SK-N-SH (cell line): ENCODE measurements around the gene SLC22A13. TPM values are rescaled to one million over a fixed set of nuclear protein-coding genes. Genes with fewer than 3 reads are reported as not detected.
A peak's percentile ranks its signal among the peaks of the same experiment; 100 is the strongest.

Source experiments
- CTCF ChIA-PET: fragments of 300-600, 350-600 bp; formaldehyde crosslinking; extraction: SDS; loops from one replicate; lab custom pipeline; 2021; lab: Yijun Ruan, JAX
- POLR2A ChIA-PET: fragments of 350-600 bp; sonication (Branson Sonifier 250); formaldehyde crosslinking; extraction: SDS; loops from one replicate; lab custom pipeline; 2020; ENCODE audit warnings: antibody characterized with exemption, inconsistent platforms; lab: Yijun Ruan, JAX
- DNase-seq: peaks from one replicate; pipeline ENCODE4 v3.0.0; 2012
- H2AFZ ChIP-seq: fragments of 200-600 bp; sonication (generic); 2 replicates; pipeline ENCODE4 v1.8.1; 2016; ENCODE audit warnings: antibody characterized with exemption, mild to moderate bottlenecking, low read depth
- H3F3A ChIP-seq: fragments of 200-600 bp; sonication (generic); replicated peaks from 2 replicates; pipeline ENCODE3; 2016; ENCODE audit warnings: antibody characterized with exemption, mild to moderate bottlenecking; ENCODE audit not compliant: insufficient read depth
- H3K27ac ChIP-seq, 2 experiments: fragments of 200-500 bp in 1 of 2; fragments of 200-600 bp in 1 of 2; sonication (Bioruptor generic) in 1 of 2; sonication (generic), shearing (Covaris generic) in 1 of 2; 2 replicates each; pipeline versions ENCODE4 v1.5.1 to v1.6.1; 2014 to 2016; ENCODE audit warnings: low read depth in 2 of 2, inconsistent platforms in 1 of 2, low read length in 1 of 2, mild to moderate bottlenecking in 1 of 2, mixed read lengths in 1 of 2
- H3K27me3 ChIP-seq: fragments of 200-600 bp; sonication (generic), shearing (Covaris generic); 2 replicates; pipeline ENCODE4 v1.6.1; 2016; ENCODE audit warnings: mixed run types; ENCODE audit not compliant: insufficient read depth
- H3K36me3 ChIP-seq, 2 experiments: fragments of 200-500 bp in 1 of 2; fragments of 200-600 bp in 1 of 2; sonication (Bioruptor generic) in 1 of 2; sonication (generic) in 1 of 2; replicated peaks in 1 of 2; 2 replicates each; pipeline versions ENCODE3 to v1.5.1; 2014 to 2016; ENCODE audit warnings: low read length in 1 of 2, mild to moderate bottlenecking in 1 of 2; ENCODE audit not compliant: insufficient read depth in 2 of 2, control insufficient read depth in 1 of 2
- H3K4me1 ChIP-seq, 2 experiments: fragments of 200-500 bp in 1 of 2; fragments of 200-600 bp in 1 of 2; sonication (Bioruptor generic) in 1 of 2; sonication (generic), shearing (Covaris generic) in 1 of 2; 2 replicates each; pipeline versions ENCODE4 v1.5.1 to v1.6.1; 2014 to 2016; ENCODE audit warnings: low read depth in 1 of 2, low read length in 1 of 2, mixed run types in 1 of 2; ENCODE audit not compliant: insufficient read depth in 2 of 2, control insufficient read depth in 1 of 2
- H3K4me2 ChIP-seq: fragments of 200-600 bp; sonication (generic), shearing (Covaris generic); 2 replicates; pipeline ENCODE4 v1.6.1; 2017; ENCODE audit warnings: mixed run types
- H3K4me3 ChIP-seq, 2 experiments: fragments of 200-500 bp in 1 of 2; fragments of 200-600 bp in 1 of 2; sonication (Bioruptor generic) in 1 of 2; sonication (generic), shearing (Covaris generic) in 1 of 2; 2 replicates each; pipeline versions ENCODE4 v1.5.1 to v1.8.1; 2014 to 2016; ENCODE audit warnings: low read depth in 2 of 2, inconsistent platforms in 1 of 2, low read length in 1 of 2, mild to moderate bottlenecking in 1 of 2, mixed read lengths in 1 of 2, moderate library complexity in 1 of 2
- H3K79me2 ChIP-seq: fragments of 200-600 bp; sonication (generic); 2 replicates; pipeline ENCODE4 v1.8.1; 2017; ENCODE audit warnings: mild to moderate bottlenecking; ENCODE audit not compliant: insufficient read depth
- H3K9ac ChIP-seq: fragments of 200-600 bp; sonication (generic); 2 replicates; pipeline ENCODE4 v1.6.1; 2017; ENCODE audit warnings: mixed run types
- H3K9me2 ChIP-seq: fragments of 200-600 bp; sonication (generic); 2 replicates; pipeline ENCODE4 v1.6.1; 2017; ENCODE audit warnings: mixed run types
- H3K9me3 ChIP-seq: fragments of 200-600 bp; sonication (generic); 2 replicates; pipeline ENCODE4 v1.6.1; 2017; ENCODE audit warnings: mixed run types, mild to moderate bottlenecking, moderate library complexity
- H4K20me1 ChIP-seq: fragments of 200-600 bp; sonication (generic); 2 replicates; pipeline ENCODE4 v1.6.1; 2017; ENCODE audit warnings: mild to moderate bottlenecking, mixed run types; ENCODE audit not compliant: insufficient read depth
- CHD2 ChIP-seq: fragments of 150-350 bp; IDR thresholded peaks from 2 replicates; pipeline ENCODE4 v1.6.1; 2018; ENCODE audit warnings: low read length; ENCODE audit not compliant: partially characterized antibody
- ELF1 ChIP-seq: IDR thresholded peaks from 2 replicates; pipeline ENCODE4 v1.4.0; 2012
- EZH2phosphoT487 ChIP-seq: fragments of 200-600 bp; sonication (generic); IDR thresholded peaks from 2 replicates; pipeline ENCODE4 v1.6.1; 2017; ENCODE audit warnings: low read depth, mixed run types, mild to moderate bottlenecking, antibody characterized with exemption, moderate library complexity, borderline replicate concordance
- FOSL2 ChIP-seq: IDR thresholded peaks from 2 replicates; pipeline ENCODE4 v1.4.0; 2012; ENCODE audit warnings: low read depth, mild to moderate bottlenecking, moderate library complexity, borderline replicate concordance
- FOXJ3 ChIP-seq: sonication (generic); formaldehyde crosslinking; IDR thresholded peaks from 2 replicates; pipeline ENCODE4 v1.5.1; 2020; ENCODE audit warnings: mild to moderate bottlenecking, missing genetic modification reagents
- FOXM1 ChIP-seq: IDR thresholded peaks from 2 replicates; pipeline ENCODE4 v1.4.0; 2012; ENCODE audit warnings: low read depth, mild to moderate bottlenecking
- GABPA ChIP-seq: IDR thresholded peaks from 2 replicates; pipeline ENCODE4 v1.4.0; 2012; ENCODE audit warnings: low read depth, mild to moderate bottlenecking
- GATA2 ChIP-seq: sonication (generic); formaldehyde crosslinking; IDR thresholded peaks from 2 replicates; pipeline ENCODE4 v1.5.0; 2020; ENCODE audit warnings: mild to moderate bottlenecking, missing genetic modification reagents
- IRF3 ChIP-seq: fragments of 150-350 bp; IDR thresholded peaks from 2 replicates; pipeline ENCODE4 v1.6.1; 2016; ENCODE audit warnings: mild to moderate bottlenecking, low read depth, low read length
- JUND ChIP-seq: IDR thresholded peaks from 2 replicates; pipeline ENCODE4 v1.4.0; 2012
- MEF2A ChIP-seq: IDR thresholded peaks from 2 replicates; pipeline ENCODE4 v1.4.0; 2012; ENCODE audit warnings: low read depth, borderline replicate concordance
- MXI1 ChIP-seq: IDR thresholded peaks from 2 replicates; pipeline ENCODE4 v1.6.1; 2012; ENCODE audit warnings: mild to moderate bottlenecking, low read depth, low read length, improper control_type of control experiment
- NFIC ChIP-seq: IDR thresholded peaks from 2 replicates; pipeline ENCODE4 v1.4.0; 2012; ENCODE audit warnings: borderline replicate concordance
- NRF1 ChIP-seq: IDR thresholded peaks from 2 replicates; pipeline ENCODE4 v1.6.1; 2012; ENCODE audit warnings: low read depth, mild to moderate bottlenecking, low read length
- POLR2AphosphoS5 ChIP-seq: IDR thresholded peaks from 2 replicates; pipeline ENCODE4 v1.6.1; 2012; ENCODE audit warnings: low read depth, low read length
- RAD21 ChIP-seq: IDR thresholded peaks from 2 replicates; pipeline ENCODE4 v1.6.1; 2012; ENCODE audit warnings: mild to moderate bottlenecking, low read length
- REST ChIP-seq: IDR thresholded peaks from 2 replicates; pipeline ENCODE4 v1.6.1; 2012; ENCODE audit warnings: mild to moderate bottlenecking, low read depth, low read length, moderate library complexity
- RFX5 ChIP-seq: IDR thresholded peaks from 2 replicates; pipeline ENCODE4 v1.6.1; 2012; ENCODE audit warnings: mild to moderate bottlenecking, improper control_type of control experiment, low read length
- SIN3A ChIP-seq: IDR thresholded peaks from 2 replicates; pipeline ENCODE4 v1.6.1; 2012; ENCODE audit warnings: low read depth, mild to moderate bottlenecking, low read length, moderate library complexity, borderline replicate concordance
- SMC3 ChIP-seq: IDR thresholded peaks from 2 replicates; pipeline ENCODE4 v1.6.1; 2012; ENCODE audit warnings: low read depth, low read length, improper control_type of control experiment
- TAF1 ChIP-seq: IDR thresholded peaks from 2 replicates; pipeline ENCODE4 v1.6.1; 2012; ENCODE audit warnings: low read depth, mild to moderate bottlenecking, low read length, moderate library complexity, borderline replicate concordance
- TEAD4 ChIP-seq: IDR thresholded peaks from 2 replicates; pipeline ENCODE4 v1.4.0; 2012; ENCODE audit warnings: mild to moderate bottlenecking, borderline replicate concordance; ENCODE audit not compliant: insufficient read depth
- WGBS: methylation state at CpG from one replicate; pipeline ENCODE4 v1.1.6; 2017; ENCODE audit warnings: low lambda C conversion rate; 5-methylcytosine and 5-hydroxymethylcytosine counted together
- polyA plus RNA-seq, 3 experiments: library from polyadenylated mRNA; depleted of rRNA; stranded (reverse); fragments of >200 nt; gene quantifications; 2 replicates each; pipeline ENCODE4 v1.2.3, GENCODE V29; 2012

The SLC22A13 gene
- polyA plus RNA-seq, 1 of the 3 experiments (the other 2 are of a cell fraction), result 0.08 TPM

- 31% methylated on average over 3 of the region's 5 CpGs for WGBS
- Histone ChIP-seq H3K79me2 (no peaks in the 10 kb centered on the region), H3K4me2 (no peak overlapping the region), H2AFZ (no peak overlapping the region), H3K4me1 (peaks cover 0 to 22% of the 10 kb centered on the region in 2 experiments; a peak in 1 of 4 replicates), H3K9me3 (no peaks in the 10 kb centered on the region), H3K4me3 (no peak overlapping the region), H3K27ac (peak overlapping the region in 1 of 2 experiments; percentile 34; a peak in 1 of 4 replicates), H3K9ac (no peak overlapping the region), H3F3A (no peaks in the 10 kb centered on the region), H3K9me2 (no peaks in the 10 kb centered on the region), H3K27me3 (no peaks in the 10 kb centered on the region; the same call in 1 of the 2 replicates), H3K36me3 (no peaks in the 10 kb centered on the region), H4K20me1 (no peaks in the 10 kb centered on the region)
- TF ChIP-seq RFX5 (no peak), FOXM1 (no peak), GABPA (no peak), SIN3A (no peak), FOXJ3 (no peak), ELF1 (no peak), TEAD4 (no peak), TAF1 (no peak), FOSL2 (no peak)
- ChIA-PET CTCF (interaction anchor here (0.8 to 3.5 kb wide), 5 partner anchors 14 to 165 kb away, joined by 3 to 15 read pairs (median 3); partner anchors contain the start of gene XYLB), POLR2A (no interaction called here)
- peak; percentile 58 for DNase-seq
Observed at GRCh38 chr3:38314764-38315487, 49.3 kb downstream of the SLC22A13 start.

- no peak for DNase-seq
- H3K27me3 ChIP-seq, result no peaks in the 10 kb centered on the region; the same call in 1 of the 2 replicates
- H3F3A ChIP-seq, result no peaks in the 10 kb centered on the region
- H3K4me2 ChIP-seq, result no peak overlapping the region
- no peaks in the 10 kb centered on the region for H3K9me3 ChIP-seq
- no peaks in the 10 kb centered on the region for H3K79me2 ChIP-seq
- WGBS, result 62% methylated on average over 10 of the region's 10 CpGs
- TF ChIP-seq MEF2A (no peak), NRF1 (no peak), FOXJ3 (no peak), IRF3 (no peak), POLR2AphosphoS5 (no peak), FOXM1 (no peak), EZH2phosphoT487 (no peak), RAD21 (no peak), REST (no peak), MXI1 (no peak), SIN3A (no peak), ELF1 (no peak), FOSL2 (no peak), JUND (no peak), SMC3 (no peak), NFIC (no peak), GABPA (no peak), CHD2 (no peak), TAF1 (no peak), GATA2 (CRISPR knock-in tag) (no peak)
- ChIA-PET CTCF (interaction anchor here (0.8 to 3.5 kb wide), 4 partner anchors 13 to 164 kb away, joined by 3 to 15 read pairs (median 3); partner anchors contain the start of gene XYLB), POLR2A (no interaction called here)
- H3K4me3 ChIP-seq, result no peak overlapping the region
- no peak overlapping the region for H3K27ac ChIP-seq
- H2AFZ ChIP-seq, result no peak overlapping the region
- no peak overlapping the region for H3K9ac ChIP-seq
- no peaks in the 10 kb centered on the region for H4K20me1 ChIP-seq
- peaks cover 0 to 22% of the 10 kb centered on the region in 2 experiments; a peak in 1 of 4 replicates for H3K4me1 ChIP-seq
- no peaks in the 10 kb centered on the region for H3K36me3 ChIP-seq
- H3K9me2 ChIP-seq, result no peaks in the 10 kb centered on the region
Observed at GRCh38 chr3:38315488-38316230, 50.0 kb downstream of the SLC22A13 start.
